IPS-15b (cell line): ENCODE measurements around the gene PPWD1.
"Not testable (repeated sequence)": the region's sequence is repeated elsewhere in the genome, so short reads cannot be mapped to it uniquely, and the experiment has no call there.

Source experiments
- H3K27me3 ChIP-seq: one replicate; pipeline ENCODE4 v1.6.1; 2013; ENCODE audit warnings: low read length; ENCODE audit not compliant: control insufficient read depth, insufficient read depth
- H3K36me3 ChIP-seq: one replicate; pipeline ENCODE4 v1.6.1; 2013; ENCODE audit warnings: low read length; ENCODE audit not compliant: control insufficient read depth, insufficient read depth
- H3K4me1 ChIP-seq: one replicate; pipeline ENCODE4 v1.6.1; 2013; ENCODE audit warnings: mild to moderate bottlenecking, low read length; ENCODE audit not compliant: control insufficient read depth, insufficient read depth
- H3K4me3 ChIP-seq: one replicate; pipeline ENCODE4 v1.5.1; 2013; ENCODE audit warnings: low read depth, low read length
- H3K9ac ChIP-seq: one replicate; pipeline ENCODE4 v1.6.1; 2013; ENCODE audit warnings: low read depth, mild to moderate bottlenecking, low read length
- H3K9me3 ChIP-seq: one replicate; pipeline ENCODE4 v1.6.1; 2013; ENCODE audit warnings: mild to moderate bottlenecking, low read length; ENCODE audit not compliant: control insufficient read depth, insufficient read depth

Gene PPWD1

DNA sequence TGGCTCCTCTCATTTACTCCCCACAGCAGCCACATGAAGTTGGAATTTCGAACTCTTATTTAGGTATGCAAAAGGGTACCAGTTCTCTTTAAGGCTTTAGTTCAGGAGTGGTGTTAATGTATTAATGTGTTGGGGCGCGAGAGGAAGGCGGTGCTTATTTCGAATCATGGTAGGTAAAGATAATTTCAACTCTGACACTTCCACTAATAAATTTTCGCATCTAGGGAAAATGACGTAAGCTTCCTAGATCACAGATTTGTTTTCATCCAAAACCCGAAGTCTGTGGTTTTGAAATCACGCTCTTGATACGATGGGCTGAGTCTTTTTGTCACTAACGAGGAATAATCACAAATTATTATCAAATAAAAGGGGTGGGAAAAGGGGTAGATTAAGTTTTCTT, 681 bp downstream of the PPWD1 start:
- H3K36me3 ChIP-seq = no peaks in the 10 kb centered on the region
- no peaks in the 10 kb centered on the region for H3K4me1 ChIP-seq
- H3K9ac ChIP-seq = peak overlapping the region; percentile 96
- peak overlapping the region; percentile 95 for H3K4me3 ChIP-seq
- no peaks in the 10 kb centered on the region for H3K9me3 ChIP-seq
- H3K27me3 ChIP-seq = no peaks in the 10 kb centered on the region

- Histone ChIP-seq H3K27me3 (no peaks in the 10 kb centered on the region), H3K9me3 (no peaks in the 10 kb centered on the region), H3K4me3 (no peak overlapping the region)
Observed at GRCh38 chr5:65566505-65566904, 3.4 kb downstream of the PPWD1 start.

DNA sequence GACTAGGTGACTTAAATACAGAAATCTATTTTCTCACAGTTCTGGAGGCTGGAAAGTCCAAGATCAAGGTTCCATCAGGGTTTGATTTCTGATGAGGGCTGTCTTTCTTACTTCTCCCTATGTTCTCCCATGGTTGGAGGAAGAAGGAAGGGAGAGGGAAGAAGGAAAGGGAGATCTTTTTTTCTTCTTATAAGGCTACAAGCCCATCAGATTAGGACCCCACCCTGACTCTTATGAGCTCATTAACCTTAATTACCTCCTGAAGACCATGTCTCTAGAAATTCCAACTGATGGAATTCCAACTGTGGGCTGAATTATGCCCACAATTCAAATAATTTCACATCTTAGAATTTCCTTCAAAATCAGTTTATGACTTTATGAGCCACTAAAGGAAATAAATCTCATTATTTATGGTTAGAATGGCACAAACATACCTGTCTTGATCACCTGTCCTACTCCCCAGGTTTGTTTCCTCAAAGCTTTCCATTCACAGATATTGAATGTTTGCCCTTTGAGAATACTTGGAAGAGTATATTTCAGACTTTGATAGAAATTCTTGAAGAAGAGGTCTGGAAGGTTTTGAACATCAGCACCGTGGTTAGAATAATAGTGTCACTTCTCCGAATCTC, 7.6 kb downstream of the PPWD1 start:
- no peaks in the 10 kb centered on the region for H3K9me3 ChIP-seq
- no peaks in the 10 kb centered on the region for H3K36me3 ChIP-seq
- no peaks in the 10 kb centered on the region for H3K4me1 ChIP-seq
- no peaks in the 10 kb centered on the region for H3K27me3 ChIP-seq
- H3K4me3 ChIP-seq = no peak overlapping the region
- no peak overlapping the region for H3K9ac ChIP-seq

More at GRCh38 chr5:65566505-65566904, 3.4 kb downstream of the PPWD1 start:
- H3K4me1 ChIP-seq = no peaks in the 10 kb centered on the region
- H3K9ac ChIP-seq = no peak overlapping the region
- no peaks in the 10 kb centered on the region for H3K36me3 ChIP-seq

- H3K4me1 ChIP-seq = no peaks in the 10 kb centered on the region
- no peaks in the 10 kb centered on the region for H3K36me3 ChIP-seq
- H3K4me3 ChIP-seq = no peak overlapping the region
- H3K27me3 ChIP-seq = no peaks in the 10 kb centered on the region
- no peak overlapping the region for H3K9ac ChIP-seq
- no peaks in the 10 kb centered on the region for H3K9me3 ChIP-seq
Observed at GRCh38 chr5:65577141-65577540, 14.0 kb downstream of the PPWD1 start.

DNA sequence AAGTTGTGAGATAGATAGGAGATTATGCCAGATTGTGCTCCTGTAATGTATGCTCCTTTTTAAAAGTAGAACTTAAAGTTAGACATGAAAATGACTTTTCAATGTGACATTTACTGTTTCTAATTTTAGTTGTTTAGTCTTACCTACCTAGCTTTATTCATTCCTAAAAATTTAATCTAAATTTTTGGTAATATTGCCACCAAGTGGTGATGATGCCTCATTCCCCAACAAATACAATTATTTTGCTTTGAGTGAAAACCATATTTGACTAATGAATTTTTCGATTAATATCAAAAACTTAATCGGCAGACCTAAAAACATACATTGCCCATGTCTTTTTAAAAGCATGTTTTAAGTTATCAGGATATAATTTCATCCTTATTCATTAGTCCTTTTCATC, 25.6 kb downstream of the PPWD1 start:
- Histone ChIP-seq H3K9me3 (no peaks in the 10 kb centered on the region), H3K36me3 (no peaks in the 10 kb centered on the region), H3K9ac (no peak overlapping the region), H3K27me3 (no peaks in the 10 kb centered on the region), H3K4me3 (no peak overlapping the region), H3K4me1 (no peaks in the 10 kb centered on the region)

- H3K4me3 ChIP-seq, H3K4me1 ChIP-seq, H3K36me3 ChIP-seq, H3K9me3 ChIP-seq, H3K9ac ChIP-seq, H3K27me3 ChIP-seq: not testable (repeated sequence)
Observed at GRCh38 chr5:65601761-65602160, 38.7 kb downstream of the PPWD1 start.

- H3K4me3 ChIP-seq = no peak overlapping the region
Observed at GRCh38 chr5:65611524-65611923, 48.4 kb downstream of the PPWD1 start.

GRCh38 chr5:65612298-65612907, 49.3 kb downstream of the PPWD1 start:
- H3K36me3 ChIP-seq = no peaks in the 10 kb centered on the region
- no peak overlapping the region for H3K4me3 ChIP-seq
- H3K9ac ChIP-seq = no peak overlapping the region
- H3K4me1 ChIP-seq = no peaks in the 10 kb centered on the region
- H3K9me3 ChIP-seq = no peaks in the 10 kb centered on the region
- no peaks in the 10 kb centered on the region for H3K27me3 ChIP-seq

More at GRCh38 chr5:65611524-65611923, 48.4 kb downstream of the PPWD1 start:
- no peaks in the 10 kb centered on the region for H3K36me3 ChIP-seq
- H3K27me3 ChIP-seq = no peaks in the 10 kb centered on the region
- H3K9ac ChIP-seq = no peak overlapping the region
- H3K4me1 ChIP-seq = no peaks in the 10 kb centered on the region
- no peaks in the 10 kb centered on the region for H3K9me3 ChIP-seq

DNA sequence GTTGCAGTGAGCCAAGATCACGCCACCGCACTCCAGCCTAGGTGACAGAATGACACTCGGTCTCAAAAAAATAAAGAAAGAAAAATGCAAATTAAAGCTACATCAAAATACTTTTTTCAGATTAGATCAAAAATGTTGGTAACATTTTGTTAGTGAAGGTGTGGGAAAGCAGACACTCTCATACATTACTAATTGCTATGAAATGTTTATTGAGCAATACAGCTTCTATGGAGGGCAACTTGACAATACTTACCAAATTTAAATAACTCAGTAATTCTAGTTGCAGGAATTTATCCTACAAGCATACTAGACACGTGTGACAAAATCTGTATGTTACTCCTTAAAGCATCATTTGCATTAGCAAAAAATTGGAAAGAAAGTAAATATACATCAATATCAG, 56.9 kb downstream of the PPWD1 start:
- Histone ChIP-seq H3K27me3 (no peaks in the 10 kb centered on the region), H3K4me3 (no peak overlapping the region), H3K36me3 (no peaks in the 10 kb centered on the region), H3K9me3 (no peaks in the 10 kb centered on the region), H3K9ac (no peak overlapping the region), H3K4me1 (no peaks in the 10 kb centered on the region)

- not testable (repeated sequence) for H3K9me3 ChIP-seq, H3K4me3 ChIP-seq, H3K36me3 ChIP-seq, H3K9ac ChIP-seq, H3K27me3 ChIP-seq, H3K4me1 ChIP-seq
Observed at GRCh38 chr5:65621961-65622360, 58.9 kb downstream of the PPWD1 start.

DNA sequence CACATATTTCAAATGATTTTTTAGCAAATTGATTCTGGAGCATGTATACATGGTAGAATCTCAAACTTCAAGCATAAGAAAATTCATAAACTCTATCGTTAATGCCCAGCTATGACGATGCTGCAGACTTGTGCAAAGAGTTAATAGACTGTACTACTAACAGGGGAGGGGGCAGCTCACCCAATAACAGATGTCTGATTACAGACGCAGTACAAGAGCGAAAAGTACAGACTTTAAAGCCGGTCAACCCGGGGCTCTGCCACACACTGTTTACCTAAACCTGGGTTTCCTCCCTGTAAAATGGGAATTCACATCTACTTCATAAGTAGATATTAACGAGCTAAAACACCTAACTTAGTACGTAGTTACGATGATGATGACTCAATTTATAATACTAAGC, 60.4 kb downstream of the PPWD1 start:
- no peaks in the 10 kb centered on the region for H3K27me3 ChIP-seq
- H3K4me3 ChIP-seq = peak overlapping the region; percentile 100
- no peaks in the 10 kb centered on the region for H3K9me3 ChIP-seq
- H3K9ac ChIP-seq = no peak overlapping the region
- no peaks in the 10 kb centered on the region for H3K4me1 ChIP-seq
- no peaks in the 10 kb centered on the region for H3K36me3 ChIP-seq

DNA sequence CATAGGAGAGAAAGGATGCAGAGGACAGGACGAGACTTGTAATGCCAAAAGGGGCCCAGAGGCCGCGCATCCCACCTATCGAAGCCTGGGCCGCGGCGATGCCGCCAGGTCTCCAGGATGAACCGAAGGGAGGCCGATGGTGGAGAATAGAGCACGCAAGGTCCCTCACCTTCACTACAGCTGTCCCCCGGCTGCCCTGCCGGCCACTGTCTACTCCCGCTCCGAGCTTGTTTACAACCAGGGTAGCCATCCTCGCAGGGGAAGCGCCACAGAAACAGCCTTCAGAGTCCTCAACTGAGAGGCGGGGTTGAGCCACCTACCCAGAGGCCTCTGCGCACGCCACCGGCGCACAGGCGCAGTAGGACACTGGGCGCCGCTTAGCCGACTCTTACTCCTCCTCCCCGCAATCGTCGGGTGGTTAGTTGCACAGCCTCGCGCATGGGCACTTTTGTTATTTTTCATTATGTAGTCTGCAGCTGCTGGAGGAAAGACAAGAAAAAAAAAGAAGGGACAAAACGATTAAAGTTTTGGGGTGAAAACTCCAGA, 61.0 kb downstream of the PPWD1 start, which contains the start of gene TRIM23:
Gene TRIM23, minus strand, starts transcription at position 309 of the 546 bp plus-strand sequence. Its CDS starts 59 bp downstream, at position 250.
- H3K4me1 ChIP-seq = no peaks in the 10 kb centered on the region
- H3K27me3 ChIP-seq = no peaks in the 10 kb centered on the region
- no peaks in the 10 kb centered on the region for H3K9me3 ChIP-seq
- no peaks in the 10 kb centered on the region for H3K36me3 ChIP-seq
- H3K4me3 ChIP-seq = peak within 1 kb of the TSS; percentile 100
- peak within 1 kb of the TSS; percentile 90 for H3K9ac ChIP-seq
